ENCODE data around the gene SERINC5. TPM values are rescaled to one million over a fixed set of nuclear protein-coding genes. Genes with fewer than 3 reads are reported as not detected.

SERINC5 gene
- total and polyA plus RNA-seq, 2 donors (not counting 3 experiments of a cell fraction or from before 2014, with no cell fraction given): 3.2 to 10.1 TPM

DNA sequence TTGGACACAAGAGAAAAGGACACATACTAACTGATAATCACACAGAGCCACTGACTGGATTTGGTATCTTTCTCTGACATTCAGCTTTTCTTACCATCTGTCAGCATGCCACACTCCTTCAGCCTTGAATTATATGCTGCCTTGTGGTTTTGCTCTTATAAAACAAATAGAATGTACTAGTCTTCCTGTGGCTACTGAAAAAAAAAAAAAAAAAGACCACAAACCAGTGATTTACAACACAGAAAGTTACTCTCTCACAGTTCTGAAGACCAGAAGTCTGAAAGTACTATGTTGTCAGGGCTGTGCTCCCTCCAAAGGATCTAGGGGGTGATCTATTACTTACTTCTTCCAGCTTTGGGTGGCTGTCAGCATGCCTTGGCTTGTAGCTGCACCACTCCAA is 138.4 kb downstream of the SERINC5 start:
- no peak overlapping the region for H2AFZ ChIP-seq (ENCODE audit: low read depth, low read length)
- CTCF ChIA-PET: interaction anchor here (1.5 kb wide), 1 partner anchor 14 kb away, joined by 3 read pairs; no protein-coding TSS in a partner anchor
- dilution Hi-C loops (cut with MboI; ENCODE audit: extremely low pct_ligation_motif_present, low sequenced_read_pairs): no loop called here
- H3K36me3 ChIP-seq (ENCODE audit: control insufficient read depth in 2 of 2, extremely low read depth in 1 of 2, insufficient read depth in 2 of 2, low read length in 2 of 2): no peaks in the 10 kb centered on the region
- H3K9me1 ChIP-seq (replicated peaks; ENCODE audit: control insufficient read depth, extremely low read depth, insufficient read depth, low read length): no peaks in the 10 kb centered on the region
- H3K4me1 ChIP-seq (ENCODE audit: control insufficient read depth, extremely low read depth, insufficient read depth, low read length): no peaks in the 10 kb centered on the region
- intact Hi-C loops (cut with micrococcal nuclease): no loop called here
- POLR2A ChIA-PET: no interaction called here
- no peaks in the 10 kb centered on the region for H4K20me1 ChIP-seq (replicated peaks; ENCODE audit: control insufficient read depth, extremely low read depth, insufficient read depth, low read length)
- DNase-seq (ENCODE audit: low read depth, low spot score) (no peak), FAIRE-seq (no peak)
- TF ChIP-seq GATA2 (IDR thresholded peaks at IDR 0.05; ENCODE audit: insufficient read depth, insufficient read length, low read depth, low read length) (no peak), EZH2 (IDR thresholded peaks at IDR 0.05; ENCODE audit: borderline replicate concordance, low read depth, low read length, severe bottlenecking) (no peak), FOS (IDR thresholded peaks at IDR 0.05; ENCODE audit: borderline replicate concordance, insufficient read depth, low read length) (no peak)
- TF ChIP-seq, protein P1, sequence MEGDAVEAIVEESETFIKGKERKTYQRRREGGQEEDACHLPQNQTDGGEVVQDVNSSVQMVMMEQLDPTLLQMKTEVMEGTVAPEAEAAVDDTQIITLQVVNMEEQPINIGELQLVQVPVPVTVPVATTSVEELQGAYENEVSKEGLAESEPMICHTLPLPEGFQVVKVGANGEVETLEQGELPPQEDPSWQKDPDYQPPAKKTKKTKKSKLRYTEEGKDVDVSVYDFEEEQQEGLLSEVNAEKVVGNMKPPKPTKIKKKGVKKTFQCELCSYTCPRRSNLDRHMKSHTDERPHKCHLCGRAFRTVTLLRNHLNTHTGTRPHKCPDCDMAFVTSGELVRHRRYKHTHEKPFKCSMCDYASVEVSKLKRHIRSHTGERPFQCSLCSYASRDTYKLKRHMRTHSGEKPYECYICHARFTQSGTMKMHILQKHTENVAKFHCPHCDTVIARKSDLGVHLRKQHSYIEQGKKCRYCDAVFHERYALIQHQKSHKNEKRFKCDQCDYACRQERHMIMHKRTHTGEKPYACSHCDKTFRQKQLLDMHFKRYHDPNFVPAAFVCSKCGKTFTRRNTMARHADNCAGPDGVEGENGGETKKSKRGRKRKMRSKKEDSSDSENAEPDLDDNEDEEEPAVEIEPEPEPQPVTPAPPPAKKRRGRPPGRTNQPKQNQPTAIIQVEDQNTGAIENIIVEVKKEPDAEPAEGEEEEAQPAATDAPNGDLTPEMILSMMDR (IDR thresholded peaks at IDR 0.05; ENCODE audit: extremely low read depth in 1 of 2, insufficient read depth in 1 of 2, low read depth in 1 of 2, low read length in 2 of 2): no peak
- no peak overlapping the region for H3K27ac ChIP-seq (ENCODE audit: insufficient read depth, low read depth, low read length)
- H3K79me2 ChIP-seq (ENCODE audit: control insufficient read depth, insufficient read depth, low read length): no peaks in the 10 kb centered on the region
- no peaks in the 10 kb centered on the region for H3K9me3 ChIP-seq (replicated peaks; ENCODE audit: control insufficient read depth, insufficient read depth, low read length)
- no peak overlapping the region for H3K9ac ChIP-seq (replicated peaks; ENCODE audit: extremely low read depth, insufficient read depth, low read length)
- H3K4me3 ChIP-seq (replicated peaks in 1 of 3; ENCODE audit: insufficient read depth in 1 of 3, low read depth in 1 of 3, low read length in 3 of 3): no peak overlapping the region
- no peak overlapping the region for H3K4me2 ChIP-seq (ENCODE audit: insufficient read depth, low read length)
- BruUV-seq (replicated peaks): no TSS peak
- H3K27me3 ChIP-seq (ENCODE audit: control insufficient read depth in 2 of 2, insufficient read depth in 2 of 2, low read length in 2 of 2): no peaks in the 10 kb centered on the region

DNA sequence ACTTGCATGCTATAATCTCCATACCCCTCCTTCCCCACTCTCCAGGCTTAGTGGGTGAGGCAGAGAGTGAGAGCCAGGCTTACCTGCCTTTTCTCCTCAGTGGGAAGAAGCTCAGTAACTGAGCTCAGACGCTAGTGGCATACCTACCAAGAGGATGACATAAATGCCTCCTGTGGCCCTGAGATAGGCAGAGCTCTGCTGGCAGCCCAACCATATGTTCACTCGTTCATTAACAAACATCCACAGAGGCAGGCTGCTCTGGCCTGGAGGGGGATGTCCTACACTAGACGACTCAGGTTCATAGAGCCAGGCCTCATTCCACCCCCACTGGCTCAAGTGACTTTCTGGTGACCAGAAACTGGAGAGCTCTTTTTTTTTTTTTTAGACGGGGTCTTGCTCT is 139.4 kb downstream of the SERINC5 start:
- H3K79me2 ChIP-seq (ENCODE audit: control insufficient read depth, insufficient read depth, low read length): no peaks in the 10 kb centered on the region
- FAIRE-seq (no peak), DNase-seq (ENCODE audit: low read depth, low spot score) (no peak)
- no peak overlapping the region for H3K4me3 ChIP-seq (replicated peaks in 1 of 3; ENCODE audit: insufficient read depth in 1 of 3, low read depth in 1 of 3, low read length in 3 of 3)
- no peaks in the 10 kb centered on the region for H3K36me3 ChIP-seq (ENCODE audit: control insufficient read depth in 2 of 2, extremely low read depth in 1 of 2, insufficient read depth in 2 of 2, low read length in 2 of 2)
- no peak overlapping the region for H3K27ac ChIP-seq (ENCODE audit: insufficient read depth, low read depth, low read length)
- no peaks in the 10 kb centered on the region for H3K9me3 ChIP-seq (replicated peaks; ENCODE audit: control insufficient read depth, insufficient read depth, low read length)
- TF ChIP-seq MYC (IDR thresholded peaks at IDR 0.05; ENCODE audit: low read depth, low read length) (no peak), GATA2 (IDR thresholded peaks at IDR 0.05; ENCODE audit: insufficient read depth, insufficient read length, low read depth, low read length) (no peak), JUN (IDR thresholded peaks at IDR 0.05; ENCODE audit: borderline replicate concordance, insufficient read depth, insufficient read length, low read depth) (no peak)
- no peaks in the 10 kb centered on the region for H3K4me1 ChIP-seq (ENCODE audit: control insufficient read depth, extremely low read depth, insufficient read depth, low read length)
- no peaks in the 10 kb centered on the region for H3K9me1 ChIP-seq (replicated peaks; ENCODE audit: control insufficient read depth, extremely low read depth, insufficient read depth, low read length)
- ChIA-PET CTCF (interaction anchor here (1.5 kb wide), 1 partner anchor 13 kb away, joined by 3 read pairs; no protein-coding TSS in a partner anchor), POLR2A (no interaction called here)
- no peaks in the 10 kb centered on the region for H3K27me3 ChIP-seq (ENCODE audit: control insufficient read depth in 2 of 2, insufficient read depth in 2 of 2, low read length in 2 of 2)
- H2AFZ ChIP-seq (ENCODE audit: low read depth, low read length): no peak overlapping the region
- BruUV-seq (replicated peaks): no TSS peak
- H4K20me1 ChIP-seq (replicated peaks; ENCODE audit: control insufficient read depth, extremely low read depth, insufficient read depth, low read length): no peaks in the 10 kb centered on the region
- no peak overlapping the region for H3K9ac ChIP-seq (replicated peaks; ENCODE audit: extremely low read depth, insufficient read depth, low read length)
- dilution Hi-C loops (cut with MboI; ENCODE audit: extremely low pct_ligation_motif_present, low sequenced_read_pairs) (no loop called here), intact Hi-C loops (cut with micrococcal nuclease) (no loop called here)
- no peak overlapping the region for H3K4me2 ChIP-seq (ENCODE audit: insufficient read depth, low read length)

Data from endothelial cell of umbilical vein (primary cell).